Skeletal muscle tissue (tissue), 4 donors: ENCODE measurements around the gene ADAP1. TPM values are rescaled to one million over a fixed set of nuclear protein-coding genes. Genes with fewer than 3 reads are reported as not detected.

Experiments used
- H3K27ac ChIP-seq: one replicate; pipeline ENCODE4 v1.7.0; 2013; ENCODE audit warnings: mild to moderate bottlenecking, low read depth, low read length, inconsistent platforms
- H3K27me3 ChIP-seq, 3 donors: one replicate each; pipeline ENCODE4 v1.7.0; 2013; ENCODE audit warnings: low read length in 3 of 3; ENCODE audit not compliant: control insufficient read depth in 3 of 3, insufficient read depth in 3 of 3
- H3K36me3 ChIP-seq, 3 donors: one replicate each; pipeline ENCODE4 v1.7.0; 2013; ENCODE audit warnings: low read length in 3 of 3; ENCODE audit not compliant: control insufficient read depth in 3 of 3, insufficient read depth in 3 of 3
- H3K4me1 ChIP-seq, 3 donors: one replicate each; pipeline ENCODE4 v1.7.0; 2013; ENCODE audit warnings: low read length in 3 of 3, mild to moderate bottlenecking in 3 of 3; ENCODE audit not compliant: control insufficient read depth in 3 of 3, insufficient read depth in 3 of 3
- H3K4me3 ChIP-seq, 3 donors: one replicate each; pipeline ENCODE4 v1.7.0; 2013; ENCODE audit warnings: low read length in 3 of 3
- H3K9ac ChIP-seq, 3 donors: one replicate each; pipeline ENCODE4 v1.7.0; 2013; ENCODE audit warnings: low read length in 3 of 3, mild to moderate bottlenecking in 3 of 3, moderate library complexity in 2 of 3, low read depth in 1 of 3
- H3K9me3 ChIP-seq, 3 donors: one replicate each; pipeline ENCODE4 v1.7.0; 2013; ENCODE audit warnings: low read length in 3 of 3; ENCODE audit not compliant: control insufficient read depth in 3 of 3
- total RNA-seq: library from RNA; depleted of rRNA; stranded (reverse); fragments of >200 nt; gene quantifications from one replicate; pipeline ENCODE4 v1.2.3, GENCODE V29; 2014
- donor health status: Osteomylitis.

ADAP1 gene
- total RNA-seq, 1 donor from 2014 or later: 1.0 TPM

GRCh38 chr7:892648-893593 is 61.6 kb downstream of the ADAP1 start:
- Histone ChIP-seq H3K4me3 (no peak overlapping the region), H3K9ac (no peak overlapping the region), H3K27ac (no peak overlapping the region), H3K36me3 (peaks cover 70 to 83% (median 78%) of the 10 kb centered on the region in 3 donors), H3K4me1 (no peaks in the 10 kb centered on the region), H3K27me3 (no peaks in the 10 kb centered on the region), H3K9me3 (no peaks in the 10 kb centered on the region)

- H3K4me1 ChIP-seq: peaks cover 5 to 11% (median 6%) of the 10 kb centered on the region in 3 donors
- no peaks in the 10 kb centered on the region for H3K9me3 ChIP-seq
- H3K27ac ChIP-seq: no peak overlapping the region
- H3K9ac ChIP-seq: no peak overlapping the region
- H3K27me3 ChIP-seq: no peaks in the 10 kb centered on the region
- peaks cover 76 to 89% (median 84%) of the 10 kb centered on the region in 3 donors for H3K36me3 ChIP-seq
- no peak overlapping the region for H3K4me3 ChIP-seq
Observed at GRCh38 chr7:891805-892204, 62.7 kb downstream of the ADAP1 start.

DNA sequence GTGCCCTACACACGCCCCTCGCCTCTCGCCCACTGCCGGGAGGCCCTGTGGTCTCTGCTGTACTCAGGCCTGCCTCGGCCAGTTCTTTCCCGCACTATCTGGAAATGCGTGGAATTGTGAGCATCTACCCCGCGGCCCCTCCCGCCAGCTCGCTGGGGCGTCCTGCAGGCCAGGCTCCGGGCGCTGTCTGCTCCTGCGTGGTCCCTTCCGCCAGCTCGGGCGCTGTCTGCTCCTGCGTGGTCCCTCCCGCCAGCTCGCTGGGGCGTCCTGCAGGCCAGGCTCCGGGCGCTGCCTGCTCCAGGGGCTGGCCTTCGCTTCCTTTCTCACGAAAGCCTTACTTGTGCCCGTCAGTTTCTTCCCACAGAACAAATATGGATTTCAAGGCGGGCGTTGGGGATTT is 63.2 kb downstream of the ADAP1 start:
- H3K4me3 ChIP-seq: no peak overlapping the region
- peaks cover 76 to 87% (median 86%) of the 10 kb centered on the region in 3 donors for H3K36me3 ChIP-seq
- no peaks in the 10 kb centered on the region for H3K9me3 ChIP-seq
- no peak overlapping the region for H3K9ac ChIP-seq
- H3K4me1 ChIP-seq: peaks cover 9 to 16% (median 11%) of the 10 kb centered on the region in 3 donors
- no peaks in the 10 kb centered on the region for H3K27me3 ChIP-seq
- no peak overlapping the region for H3K27ac ChIP-seq

GRCh38 chr7:890868-891267 is 63.6 kb downstream of the ADAP1 start:
- no peak overlapping the region for H3K4me3 ChIP-seq
- no peaks in the 10 kb centered on the region for H3K27me3 ChIP-seq
- peaks cover 72 to 83% (median 83%) of the 10 kb centered on the region in 3 donors for H3K36me3 ChIP-seq
- no peak overlapping the region for H3K27ac ChIP-seq
- H3K9ac ChIP-seq: no peak overlapping the region
- H3K4me1 ChIP-seq: peaks cover 13 to 20% (median 16%) of the 10 kb centered on the region in 3 donors
- no peaks in the 10 kb centered on the region for H3K9me3 ChIP-seq

DNA sequence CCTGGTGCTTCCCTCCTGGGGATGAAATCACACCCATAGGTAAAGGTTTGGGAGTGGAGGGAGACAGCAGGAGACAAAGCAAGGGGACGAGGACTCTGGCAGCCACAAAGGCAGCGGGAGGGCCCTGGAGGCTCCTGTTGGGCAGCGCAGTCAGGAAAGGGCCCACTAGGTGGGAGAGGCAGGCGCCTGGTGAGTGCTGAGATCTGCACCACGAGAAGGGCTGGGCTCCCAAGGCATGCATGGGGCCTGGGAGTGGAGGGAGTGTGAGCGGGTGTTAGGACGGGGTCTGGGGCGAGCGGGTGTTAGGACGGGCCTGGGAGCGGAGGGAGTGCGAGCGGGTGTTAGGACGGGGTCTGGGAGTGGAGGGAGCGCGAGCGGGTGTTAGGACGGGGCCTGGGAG is 65.1 kb downstream of the ADAP1 start:
- no peak overlapping the region for H3K9ac ChIP-seq
- no peaks in the 10 kb centered on the region for H3K9me3 ChIP-seq
- H3K27ac ChIP-seq: no peak overlapping the region
- no peaks in the 10 kb centered on the region for H3K27me3 ChIP-seq
- peaks cover 58 to 69% (median 68%) of the 10 kb centered on the region in 3 donors for H3K36me3 ChIP-seq
- peaks cover 13 to 35% (median 23%) of the 10 kb centered on the region in 3 donors for H3K4me1 ChIP-seq
- no peak overlapping the region for H3K4me3 ChIP-seq

GRCh38 chr7:889025-889390 is 65.5 kb downstream of the ADAP1 start:
- peaks cover 58 to 65% (median 65%) of the 10 kb centered on the region in 3 donors for H3K36me3 ChIP-seq
- no peak overlapping the region for H3K9ac ChIP-seq
- H3K4me3 ChIP-seq: no peak overlapping the region
- H3K27ac ChIP-seq: no peak overlapping the region
- no peaks in the 10 kb centered on the region for H3K27me3 ChIP-seq
- H3K4me1 ChIP-seq: peaks cover 13 to 39% (median 26%) of the 10 kb centered on the region in 3 donors
- H3K9me3 ChIP-seq: no peaks in the 10 kb centered on the region

DNA sequence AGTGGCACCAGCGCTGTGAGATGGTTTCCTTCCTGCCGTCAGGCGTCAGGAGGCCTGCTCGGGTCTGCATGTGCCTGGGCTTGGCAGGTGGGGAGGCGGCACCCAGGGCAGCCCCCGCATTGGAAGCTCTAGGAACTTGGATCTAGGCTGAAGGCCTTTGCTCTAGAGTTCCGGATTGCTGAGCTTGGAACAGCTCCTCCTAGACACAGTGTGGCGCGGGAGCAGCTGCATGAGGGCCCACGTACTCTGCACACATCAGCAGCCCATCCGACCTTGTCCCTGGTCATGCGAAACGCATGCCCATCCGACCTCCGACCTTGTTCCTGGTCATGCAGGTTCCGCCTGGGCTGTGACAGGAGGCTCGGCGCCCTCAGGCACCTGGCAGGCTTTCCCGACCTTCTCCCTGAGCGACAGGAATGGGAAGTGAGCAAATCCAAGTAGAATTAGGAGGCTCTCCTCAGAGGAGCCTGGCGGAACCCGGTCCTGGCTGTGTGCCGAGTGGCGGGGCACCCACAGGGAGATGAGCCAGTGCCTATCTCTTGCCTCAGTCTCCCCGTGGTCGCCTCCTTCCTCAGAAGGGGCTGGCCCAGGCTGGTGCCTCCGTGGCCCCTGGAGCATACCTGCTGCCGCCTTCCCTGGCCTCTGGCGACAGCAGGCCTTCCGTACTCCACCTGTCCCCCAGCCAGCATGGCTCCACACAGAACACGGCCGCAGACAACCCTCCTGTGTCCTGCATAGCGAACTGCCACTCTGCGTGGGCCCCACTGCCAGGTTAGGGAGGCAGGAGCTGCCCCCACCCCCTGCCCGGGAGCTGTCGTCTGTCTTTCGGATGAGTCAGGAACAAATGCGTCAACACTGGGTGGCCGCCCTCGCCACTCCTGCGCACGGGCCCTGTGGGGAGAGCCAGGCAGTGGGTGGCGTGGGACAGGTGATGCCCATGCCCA is 66.1 kb downstream of the ADAP1 start:
- Histone ChIP-seq H3K36me3 (peaks cover 52 to 59% (median 59%) of the 10 kb centered on the region in 3 donors), H3K27me3 (no peaks in the 10 kb centered on the region), H3K9ac (no peak overlapping the region), H3K9me3 (no peaks in the 10 kb centered on the region), H3K4me3 (no peak overlapping the region), H3K27ac (no peak overlapping the region), H3K4me1 (peaks cover 14 to 45% (median 32%) of the 10 kb centered on the region in 3 donors)

GRCh38 chr7:887488-887820 is 67.0 kb downstream of the ADAP1 start:
- Histone ChIP-seq H3K27ac (no peak overlapping the region), H3K36me3 (peaks cover 45 to 52% (median 50%) of the 10 kb centered on the region in 3 donors), H3K27me3 (no peaks in the 10 kb centered on the region), H3K4me3 (no peak overlapping the region), H3K4me1 (peaks cover 22 to 54% (median 40%) of the 10 kb centered on the region in 3 donors), H3K9me3 (no peaks in the 10 kb centered on the region), H3K9ac (no peak overlapping the region)

DNA sequence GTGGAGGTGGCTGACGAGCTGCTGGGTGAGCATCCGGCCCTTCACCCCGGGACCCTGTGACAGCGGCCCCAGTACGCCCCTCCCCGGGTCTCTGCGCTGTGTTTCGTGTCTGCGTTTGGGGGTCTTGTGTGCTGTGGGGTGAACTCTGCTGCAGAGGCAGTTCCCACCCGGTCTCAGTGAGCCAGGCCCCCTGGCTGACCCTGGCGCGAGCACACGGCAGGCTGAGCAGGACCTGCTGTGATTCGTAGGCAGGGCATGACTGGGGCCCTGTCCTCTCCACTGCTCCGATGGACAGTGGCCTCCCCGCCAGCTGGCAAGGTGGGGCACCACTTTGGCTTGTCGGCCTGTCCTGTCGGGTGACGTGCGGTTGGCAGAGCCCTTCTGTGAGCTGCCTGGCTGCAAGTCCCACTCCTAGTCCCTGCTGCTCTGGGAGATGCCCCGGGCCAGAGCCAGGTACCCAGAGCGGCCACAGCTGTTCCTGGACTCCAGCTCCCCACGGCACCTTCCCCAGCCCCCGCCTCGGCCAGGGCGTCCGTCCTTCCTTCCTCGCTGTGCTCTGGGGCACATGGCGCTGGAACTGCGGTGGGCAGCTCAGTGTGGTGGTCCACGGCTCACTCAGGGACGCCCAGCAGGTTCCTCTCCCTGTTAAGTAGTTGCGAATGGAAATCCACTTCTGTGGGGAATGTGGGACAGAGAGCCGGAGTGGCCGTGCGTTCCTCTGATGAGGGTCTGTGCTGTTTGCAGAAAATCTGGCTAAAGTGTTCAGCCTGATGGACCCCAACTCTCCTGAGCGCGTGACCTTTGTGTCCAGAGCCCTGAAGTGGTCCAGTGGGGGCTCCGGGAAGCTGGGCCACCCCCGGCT is 67.6 kb downstream of the ADAP1 start:
- peak overlapping the region; percentile 54 for H3K27ac ChIP-seq

More for the DNA sequence above, 67.6 kb downstream of the ADAP1 start:
- Histone ChIP-seq H3K9me3 (no peaks in the 10 kb centered on the region), H3K9ac (peak overlapping the region in 1 of 3 donors; percentile 74), H3K36me3 (peaks cover 40 to 46% (median 44%) of the 10 kb centered on the region in 3 donors), H3K4me3 (no peak overlapping the region), H3K27me3 (no peaks in the 10 kb centered on the region), H3K4me1 (peaks cover 22 to 58% (median 45%) of the 10 kb centered on the region in 3 donors)
